GM12878 (cell line): ENCODE results near the gene PSMD10.

Experiments used
- POLR2A ChIP-seq: IDR thresholded peaks from 2 replicates; pipeline ENCODE4 v1.6.1; 2011; ENCODE audit warnings: low read depth, mild to moderate bottlenecking, low read length
- POLR2AphosphoS5 ChIP-seq: IDR thresholded peaks from 2 replicates; pipeline ENCODE4 v1.6.1; 2011; ENCODE audit warnings: mild to moderate bottlenecking, low read length, inconsistent platforms
- RFX5 ChIP-seq: IDR thresholded peaks from 2 replicates; pipeline ENCODE4 v1.6.1; 2011; ENCODE audit warnings: low read depth, low read length, improper control_type of control experiment
- TF ChIP-seq, protein P1 (sequence below): IDR thresholded peaks from 2 replicates; pipeline ENCODE4 v1.6.1; 2012; ENCODE audit warnings: low read depth, low read length, improper control_type of control experiment

- no peak for TF ChIP-seq POLR2A
- no peak for TF ChIP-seq POLR2AphosphoS5
- TF ChIP-seq, protein P1, sequence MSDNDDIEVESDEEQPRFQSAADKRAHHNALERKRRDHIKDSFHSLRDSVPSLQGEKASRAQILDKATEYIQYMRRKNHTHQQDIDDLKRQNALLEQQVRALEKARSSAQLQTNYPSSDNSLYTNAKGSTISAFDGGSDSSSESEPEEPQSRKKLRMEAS = no peak
- TF ChIP-seq RFX5 = no peak
Measured at GRCh38 chrX:108132034-108132433, 40.7 kb upstream of the PSMD10 start.
